Ammon's horn (tissue), 1 donor: ENCODE results near the gene MYDGF.

Experiments used
- DNase-seq: peaks from one replicate; pipeline ENCODE4 v3.0.0-alpha.2; 2016; ENCODE audit warnings: low spot score

MYDGF gene

GRCh38 chr19:4641132-4641531 lies 29.0 kb downstream of the MYDGF start:
- DNase-seq, result no peak

- DNase-seq, result no peak
Observed at GRCh38 chr19:4640247-4641000, 29.7 kb downstream of the MYDGF start.

GRCh38 chr19:4639531-4640246 lies 30.5 kb downstream of the MYDGF start:
- no peak for DNase-seq

- DNase-seq, result peak; percentile 96
Observed at GRCh38 chr19:4638828-4639530, 31.2 kb downstream of the MYDGF start, which contains the start of gene TNFAIP8L1. Gene TNFAIP8L1, plus strand, starts transcription at chr19:4639516. Its CDS starts 12,354 bp downstream, at chr19:4651870.

- DNase-seq, result no peak
Observed at GRCh38 chr19:4638317-4638716, 31.8 kb downstream of the MYDGF start.

- no peak for DNase-seq
Observed at GRCh38 chr19:4636761-4637160, 33.4 kb downstream of the MYDGF start.

GRCh38 chr19:4636151-4636717 lies 33.9 kb downstream of the MYDGF start:
- peak; percentile 45 for DNase-seq

GRCh38 chr19:4635754-4636116 lies 34.4 kb downstream of the MYDGF start:
- no peak for DNase-seq

- DNase-seq, result peak; percentile 76
Observed at GRCh38 chr19:4633140-4633967, 36.8 kb downstream of the MYDGF start.

GRCh38 chr19:4624733-4625362 lies 45.3 kb downstream of the MYDGF start:
- no peak for DNase-seq

GRCh38 chr19:4624301-4624700 lies 45.8 kb downstream of the MYDGF start:
- no peak for DNase-seq

GRCh38 chr19:4622695-4623421 lies 47.3 kb downstream of the MYDGF start:
- DNase-seq, result no peak

- no peak for DNase-seq
Observed at GRCh38 chr19:4620675-4621074, 49.5 kb downstream of the MYDGF start.

GRCh38 chr19:4619668-4620294 lies 50.4 kb downstream of the MYDGF start:
- no peak for DNase-seq

GRCh38 chr19:4618019-4618418 lies 52.1 kb downstream of the MYDGF start:
- DNase-seq, result no peak

GRCh38 chr19:4613254-4613751 lies 56.8 kb downstream of the MYDGF start:
- DNase-seq, result no peak

- DNase-seq, result no peak
Observed at GRCh38 chr19:4609878-4610511, 60.1 kb downstream of the MYDGF start.
